Sigmoid colon (tissue), 7 donors: ENCODE data around the gene TACR1. TPM values are rescaled to one million over a fixed set of nuclear protein-coding genes. Genes with fewer than 3 reads are reported as not detected.
A peak's percentile ranks its signal among the peaks of the same experiment; 100 is the strongest.

Experiments
- DNase-seq: peaks from one replicate; pipeline ENCODE4 v3.0.0-alpha.2; 2019
- H3K27ac ChIP-seq, 4 donors: fragments of 200-600 bp; sonication (generic); one replicate each; pipeline ENCODE4 v1.5.1; 2016 to 2019; ENCODE audit warnings: mild to moderate bottlenecking in 1 of 4
- H3K27me3 ChIP-seq, 3 donors: fragments of 200-600 bp; sonication (generic); one replicate each; pipeline ENCODE4 v1.5.1; 2019; ENCODE audit warnings: mild to moderate bottlenecking in 1 of 3
- H3K36me3 ChIP-seq, 4 donors: fragments of 200-600 bp; sonication (generic); one replicate each; pipeline ENCODE4 v1.5.1; 2016 to 2019
- H3K4me1 ChIP-seq, 4 donors: fragments of 200-600 bp; sonication (generic); one replicate each; pipeline ENCODE4 v1.5.1; 2017 to 2019
- H3K4me3 ChIP-seq, 4 donors: fragments of 200-600 bp; sonication (generic); one replicate each; pipeline ENCODE4 v1.5.1; 2017 to 2019; ENCODE audit warnings: mild to moderate bottlenecking in 2 of 4, moderate library complexity in 1 of 4
- H3K9me3 ChIP-seq, 4 donors: fragments of 200-600 bp in 3 of 4; sonication (generic) in 3 of 4; one replicate each; pipeline versions ENCODE4 v1.5.1 to v1.6.1; 2013 to 2019
- EP300 ChIP-seq, 4 donors: sonication (generic); formaldehyde crosslinking; IDR thresholded peaks; one replicate each; pipeline ENCODE4 v1.6.1; 2017; ENCODE audit warnings: antibody characterized with exemption in 4 of 4
- POLR2A ChIP-seq, 2 donors: fragments of 450-650 bp; IDR thresholded peaks; one replicate each; pipeline ENCODE4 v1.6.1; 2016; ENCODE audit warnings: antibody characterized with exemption in 2 of 2, mild to moderate bottlenecking in 2 of 2, moderate library complexity in 2 of 2
- POLR2AphosphoS5 ChIP-seq, 4 donors: sonication (generic); formaldehyde crosslinking; IDR thresholded peaks; one replicate each; pipeline ENCODE4 v1.6.1; 2017; ENCODE audit warnings: antibody characterized with exemption in 4 of 4
- WGBS, 2 donors: extraction: QIAGEN DNeasy Blood & Tissue Kit; methylation state at CpG; one replicate each; pipeline ENCODE4 v1.1.7; 2013; 5-methylcytosine and 5-hydroxymethylcytosine counted together
- intact Hi-C: fragments of 100-400 bp; cut with DNase I; formaldehyde crosslinking; loops from one replicate; pipeline ENCODE4 v1.15.1; 2023
- polyA plus RNA-seq, 3 donors: library from polyadenylated mRNA; stranded (reverse); fragments of 200-250 nt; gene quantifications; one replicate each; pipeline ENCODE4 v1.2.3, GENCODE V29; 2013
- total RNA-seq, 4 donors: library from RNA; depleted of rRNA; stranded (reverse); fragments of >200 nt; gene quantifications; one replicate each; pipeline ENCODE4 v1.1.0, GENCODE V29; 2016
- TF ChIP-seq, protein P1 (sequence below), 4 experiments: fragments of 450-650 bp in 3 of 4; fragments of 200-600 bp in 1 of 4; IDR thresholded peaks; one replicate each; pipeline ENCODE4 v1.5.1; 2016 to 2019; ENCODE audit warnings: antibody characterized with exemption in 4 of 4, mild to moderate bottlenecking in 3 of 4, moderate library complexity in 2 of 4
- donor health status: healthy with polysubstance abuse.
- donor health status: Bipolar disorder and iron deficiency.
- donor health status: healthy.

Gene TACR1
- total and polyA plus RNA-seq, 7 donors: 0.22 to 2.5 (median 0.99) TPM; not detected in 2

DNA sequence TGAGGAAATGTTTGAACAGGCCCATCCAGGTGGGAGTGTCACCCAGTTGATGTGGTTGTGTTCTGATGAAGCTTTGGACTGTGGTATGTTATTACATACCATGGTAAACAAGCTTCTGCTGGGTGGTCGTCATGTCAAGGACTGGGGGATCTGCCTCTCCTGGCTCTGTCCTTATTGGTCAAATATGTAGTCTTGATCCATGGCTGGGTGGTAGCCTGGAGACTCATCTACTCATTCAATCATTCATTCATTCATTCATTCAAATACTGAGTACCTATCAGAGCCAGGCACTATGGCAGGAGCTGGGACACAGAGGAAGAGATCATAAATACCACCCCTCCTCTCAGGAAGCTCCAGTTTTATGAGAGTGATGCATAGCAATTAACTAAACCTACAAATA lies 60.8 kb downstream of the TACR1 start:
- Histone ChIP-seq H3K9me3 (no peaks in the 10 kb centered on the region), H3K27me3 (no peaks in the 10 kb centered on the region), H3K36me3 (no peaks in the 10 kb centered on the region), H3K27ac (no peak overlapping the region), H3K4me3 (no peak overlapping the region), H3K4me1 (peaks cover 0 to 54% (median 28%) of the 10 kb centered on the region in 4 donors)
- DNase-seq: no peak
- TF ChIP-seq POLR2AphosphoS5 (IDR thresholded peaks at IDR 0.05) (no peak), POLR2A (IDR thresholded peaks at IDR 0.05) (no peak)
- 81 to 89% methylated on average over 1 of the region's 1 CpG for WGBS, 2 donors
- intact Hi-C loops: no loop called here

DNA sequence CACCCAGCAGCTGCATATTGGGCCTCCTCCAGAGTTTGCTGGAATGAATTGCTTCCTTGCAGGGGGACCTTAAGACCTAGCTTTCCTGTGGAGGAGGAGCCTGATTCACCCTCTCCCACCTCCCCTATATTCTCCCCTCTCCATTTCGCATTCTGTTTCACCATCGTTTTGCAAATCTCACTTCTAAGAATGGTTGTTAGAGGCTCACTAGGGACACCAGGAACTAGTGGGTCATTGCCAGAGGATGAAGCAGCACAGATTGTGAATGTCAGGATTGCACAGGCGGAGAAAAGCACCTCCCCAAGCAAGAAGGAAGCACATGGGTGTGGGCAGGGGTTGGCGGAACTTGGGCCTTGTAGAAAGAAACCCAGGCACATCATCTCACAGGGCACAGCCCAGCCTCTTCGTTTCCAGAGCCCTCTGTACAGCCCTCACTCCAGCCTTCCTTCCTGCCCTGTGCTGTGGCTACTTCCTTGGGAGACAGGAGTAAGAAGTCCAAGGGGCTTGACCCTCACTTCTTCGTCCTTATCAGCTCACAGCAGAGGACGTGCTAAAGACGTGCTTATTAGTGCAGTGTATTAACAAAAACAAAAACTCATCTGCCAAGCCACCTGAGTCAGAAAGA lies 63.4 kb downstream of the TACR1 start:
- Histone ChIP-seq H3K27ac (no peak overlapping the region), H3K4me1 (peaks cover 0 to 35% (median 21%) of the 10 kb centered on the region in 4 donors), H3K4me3 (no peak overlapping the region), H3K36me3 (no peaks in the 10 kb centered on the region), H3K9me3 (no peaks in the 10 kb centered on the region), H3K27me3 (no peaks in the 10 kb centered on the region)
- WGBS, 2 donors: 57 to 82% methylated on average over 8 of the region's 8 CpGs
- no peak for DNase-seq
- TF ChIP-seq POLR2AphosphoS5 (IDR thresholded peaks at IDR 0.05) (no peak), POLR2A (IDR thresholded peaks at IDR 0.05) (no peak), EP300 (IDR thresholded peaks at IDR 0.05) (no peak)
- TF ChIP-seq, protein P1, sequence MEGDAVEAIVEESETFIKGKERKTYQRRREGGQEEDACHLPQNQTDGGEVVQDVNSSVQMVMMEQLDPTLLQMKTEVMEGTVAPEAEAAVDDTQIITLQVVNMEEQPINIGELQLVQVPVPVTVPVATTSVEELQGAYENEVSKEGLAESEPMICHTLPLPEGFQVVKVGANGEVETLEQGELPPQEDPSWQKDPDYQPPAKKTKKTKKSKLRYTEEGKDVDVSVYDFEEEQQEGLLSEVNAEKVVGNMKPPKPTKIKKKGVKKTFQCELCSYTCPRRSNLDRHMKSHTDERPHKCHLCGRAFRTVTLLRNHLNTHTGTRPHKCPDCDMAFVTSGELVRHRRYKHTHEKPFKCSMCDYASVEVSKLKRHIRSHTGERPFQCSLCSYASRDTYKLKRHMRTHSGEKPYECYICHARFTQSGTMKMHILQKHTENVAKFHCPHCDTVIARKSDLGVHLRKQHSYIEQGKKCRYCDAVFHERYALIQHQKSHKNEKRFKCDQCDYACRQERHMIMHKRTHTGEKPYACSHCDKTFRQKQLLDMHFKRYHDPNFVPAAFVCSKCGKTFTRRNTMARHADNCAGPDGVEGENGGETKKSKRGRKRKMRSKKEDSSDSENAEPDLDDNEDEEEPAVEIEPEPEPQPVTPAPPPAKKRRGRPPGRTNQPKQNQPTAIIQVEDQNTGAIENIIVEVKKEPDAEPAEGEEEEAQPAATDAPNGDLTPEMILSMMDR (IDR thresholded peaks at IDR 0.05): no peak
- intact Hi-C loops: no loop called here

DNA sequence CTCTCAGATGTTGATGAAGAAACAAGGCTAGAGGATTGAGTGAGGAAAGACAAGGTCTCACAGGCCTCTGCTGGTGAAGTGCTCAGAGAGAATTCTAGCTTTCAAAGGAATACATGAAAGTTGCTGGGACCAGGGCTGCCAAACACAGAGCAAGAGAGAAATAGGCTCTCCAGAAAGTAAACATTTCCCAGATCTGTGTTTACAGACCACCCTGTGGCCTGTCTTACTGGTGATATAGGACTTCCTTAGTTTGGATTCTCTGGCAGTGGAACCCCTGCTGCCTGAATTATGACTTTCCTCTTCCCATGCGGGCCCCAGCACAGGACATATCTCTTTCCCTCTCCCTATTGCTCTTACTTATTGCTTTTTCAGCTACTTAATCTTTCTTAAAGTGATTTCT lies 64.5 kb downstream of the TACR1 start:
- Histone ChIP-seq H3K27ac (peak overlapping the region in 2 of 4 donors; percentile 2 to 53), H3K4me1 (peaks cover 0 to 25% (median 21%) of the 10 kb centered on the region in 4 donors), H3K4me3 (no peak overlapping the region), H3K36me3 (no peaks in the 10 kb centered on the region), H3K27me3 (no peaks in the 10 kb centered on the region), H3K9me3 (no peaks in the 10 kb centered on the region)
- 70 to 81% methylated on average over 1 of the region's 1 CpG for WGBS, 2 donors
- intact Hi-C loops: no loop called here
- TF ChIP-seq POLR2AphosphoS5 (IDR thresholded peaks at IDR 0.05) (no peak), EP300 (IDR thresholded peaks at IDR 0.05) (no peak), POLR2A (IDR thresholded peaks at IDR 0.05) (no peak)
- TF ChIP-seq, protein P1 (IDR thresholded peaks at IDR 0.05): no peak
- DNase-seq: no peak

DNA sequence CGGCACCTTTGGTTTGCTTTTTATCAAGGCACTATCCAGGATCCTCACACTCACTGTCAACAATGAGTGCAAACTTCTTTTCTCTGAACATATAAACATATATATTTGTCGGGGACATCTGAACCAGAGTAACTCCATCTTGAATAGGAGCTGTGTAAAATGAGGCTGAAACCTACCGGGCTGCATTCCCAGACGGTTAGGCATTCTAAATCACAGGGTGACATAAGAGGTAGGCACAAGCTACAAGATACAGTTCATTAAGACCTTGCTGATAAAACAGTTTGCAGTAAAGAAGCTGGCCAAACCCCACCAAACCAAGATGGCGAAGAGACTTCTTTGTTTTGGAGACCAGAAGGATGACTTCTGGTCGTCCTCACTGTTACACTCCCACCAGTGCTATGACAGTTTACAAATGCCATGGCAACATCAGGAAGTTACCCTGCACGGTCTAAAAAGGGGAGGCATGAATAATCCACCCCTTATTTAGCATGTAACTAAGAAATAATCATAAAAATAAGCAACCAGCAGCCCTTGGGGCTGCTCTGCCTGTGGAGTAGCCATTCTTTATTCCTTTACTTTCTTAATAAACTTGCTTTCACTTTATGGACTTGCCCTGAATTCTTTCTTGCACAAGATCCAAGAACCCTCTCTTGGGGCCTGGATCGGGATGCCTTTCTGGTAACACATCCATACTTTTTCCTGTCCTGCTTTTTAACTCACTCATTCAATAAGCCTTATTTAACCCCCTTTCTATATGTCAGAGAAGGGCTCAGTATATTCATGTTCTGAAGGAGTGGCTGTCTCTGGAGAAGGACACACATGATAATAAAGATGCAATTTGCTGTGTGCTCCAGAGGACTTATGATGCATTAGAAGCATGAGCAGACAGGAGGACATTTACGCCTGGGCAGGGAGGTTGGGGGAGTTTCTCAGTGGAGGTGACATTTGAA lies 65.4 kb downstream of the TACR1 start:
- Histone ChIP-seq H3K36me3 (no peaks in the 10 kb centered on the region), H3K9me3 (no peaks in the 10 kb centered on the region), H3K27ac (peak overlapping the region in 2 of 4 donors; percentile 42 to 53), H3K4me1 (peaks cover 0 to 25% (median 21%) of the 10 kb centered on the region in 4 donors), H3K4me3 (no peak overlapping the region), H3K27me3 (no peaks in the 10 kb centered on the region)
- WGBS, 2 donors: 81 to 82% methylated on average over 9 of the region's 9 CpGs
- TF ChIP-seq POLR2A (IDR thresholded peaks at IDR 0.05) (no peak), POLR2AphosphoS5 (IDR thresholded peaks at IDR 0.05) (no peak), EP300 (IDR thresholded peaks at IDR 0.05) (no peak)
- TF ChIP-seq, protein P1 (IDR thresholded peaks at IDR 0.05): no peak
- no peak for DNase-seq
- intact Hi-C loops: no loop called here

DNA sequence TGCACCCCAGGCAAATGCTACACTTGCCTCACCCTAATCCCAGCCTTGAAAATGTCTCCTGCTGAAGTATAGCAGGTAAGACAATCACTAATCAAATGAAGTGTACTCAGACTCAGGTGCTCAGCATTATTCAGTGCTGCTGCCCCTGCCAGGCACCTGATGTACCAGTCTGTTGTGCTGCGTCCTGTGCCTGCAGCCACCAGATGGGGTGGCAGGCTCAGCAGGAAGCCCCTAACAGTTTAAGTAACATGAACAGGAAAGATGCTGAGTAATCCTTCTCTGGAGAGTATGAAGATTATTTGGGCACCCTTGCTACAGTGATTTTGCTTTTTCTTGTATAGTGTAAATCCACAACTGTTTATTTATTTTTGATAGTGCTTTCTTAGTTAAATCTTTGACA lies 69.1 kb downstream of the TACR1 start:
- TF ChIP-seq POLR2AphosphoS5 (IDR thresholded peaks at IDR 0.05): no peak
- no peak for TF ChIP-seq POLR2A (IDR thresholded peaks at IDR 0.05)
- TF ChIP-seq, protein P1 (IDR thresholded peaks at IDR 0.05): no peak
- no peak for TF ChIP-seq EP300 (IDR thresholded peaks at IDR 0.05)
- peaks cover 0 to 19% (median 18%) of the 10 kb centered on the region in 4 donors for H3K4me1 ChIP-seq
- no peak overlapping the region for H3K27ac ChIP-seq
- no peaks in the 10 kb centered on the region for H3K36me3 ChIP-seq
- no peak for DNase-seq
- WGBS, 2 donors: 32 to 49% methylated on average over 1 of the region's 1 CpG
- no peaks in the 10 kb centered on the region for H3K9me3 ChIP-seq
- no peak overlapping the region for H3K4me3 ChIP-seq
- intact Hi-C loops: no loop called here
- no peaks in the 10 kb centered on the region for H3K27me3 ChIP-seq
